GM23248 (cell line): ENCODE data around the gene FBXO48.

ENCODE experiments used
- EZH2 ChIP-seq: fragments of 200-600 bp; sonication (generic); IDR thresholded peaks from 2 replicates; pipeline ENCODE4 v1.6.1; 2018; ENCODE audit warnings: antibody characterized with exemption, mild to moderate bottlenecking; ENCODE audit not compliant: insufficient read depth, poor library complexity, severe bottlenecking
- EZH2phosphoT487 ChIP-seq: fragments of 200-600 bp; sonication (generic); IDR thresholded peaks from 2 replicates; pipeline ENCODE4 v1.6.1; 2018; ENCODE audit warnings: antibody characterized with exemption, moderate library complexity, mild to moderate bottlenecking, low read depth; ENCODE audit not compliant: insufficient read depth

GRCh38 chr2:68428126-68428525, 39.0 kb downstream of the FBXO48 start:
- TF ChIP-seq EZH2 (no peak), EZH2phosphoT487 (no peak)
